ENCODE measurements around the gene ADGRG1. TPM values are rescaled to one million over a fixed set of nuclear protein-coding genes. Genes with fewer than 3 reads are reported as not detected.

Gene ADGRG1
- total RNA-seq, 2 donors from 2014 or later: 0.65 to 1.3 TPM

DNA sequence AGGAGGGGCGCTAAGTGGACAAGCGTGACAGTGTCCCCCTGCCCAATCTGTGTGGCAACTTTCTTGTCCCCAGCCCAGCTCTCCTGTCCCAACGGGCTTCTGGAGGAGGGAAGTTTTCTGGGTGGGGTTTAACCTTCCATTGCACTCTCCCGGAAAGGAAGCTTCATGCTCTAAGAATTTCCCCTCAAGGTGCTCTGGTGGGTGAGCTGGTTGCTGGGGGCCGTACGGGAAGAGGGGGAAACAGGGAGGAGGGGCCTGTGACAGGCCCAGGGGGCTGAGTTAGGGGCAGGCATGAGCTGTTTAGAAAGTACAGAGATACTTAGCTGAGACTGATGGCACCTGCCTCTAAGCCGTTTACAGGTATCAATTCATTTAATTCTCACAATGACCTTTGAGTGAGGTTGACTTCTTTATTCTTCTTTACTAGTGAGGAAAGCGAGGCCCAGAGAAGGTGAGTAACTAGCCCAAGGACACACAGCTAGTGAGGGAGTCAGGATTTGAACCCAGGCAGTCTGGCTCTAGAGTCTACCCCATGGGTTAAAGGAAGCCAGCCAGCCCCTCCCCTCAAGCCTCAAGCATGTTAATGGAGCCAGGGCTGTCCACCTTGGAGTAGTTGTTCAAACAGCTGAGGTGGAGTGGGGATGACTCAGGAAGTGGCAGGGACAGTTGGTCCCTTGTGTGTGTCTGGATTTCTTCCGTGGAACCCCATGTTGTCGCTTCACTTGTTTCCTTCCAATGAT is 18.9 kb downstream of the ADGRG1 start:
- H3K36me3 Mint-ChIP-seq (ENCODE audit: low read depth): no peaks in the 10 kb centered on the region
- H3K4me3 Mint-ChIP-seq: no peak overlapping the region
- ATAC-seq (no peak), DNase-seq (no peak)
- peaks cover 22% of the 10 kb centered on the region for H3K4me1 Mint-ChIP-seq
- no peaks in the 10 kb centered on the region for H3K27me3 Mint-ChIP-seq
- no peaks in the 10 kb centered on the region for H3K9me3 ChIP-seq (ENCODE audit: control insufficient read depth, low read length, poor library complexity, severe bottlenecking)
- no peak overlapping the region for H3K27ac Mint-ChIP-seq

GRCh38 chr16:57648125-57648524 is 19.7 kb downstream of the ADGRG1 start:
- ATAC-seq: no peak
- peaks cover 22% of the 10 kb centered on the region for H3K4me1 Mint-ChIP-seq
- H3K4me3 Mint-ChIP-seq: no peak overlapping the region
- H3K27me3 Mint-ChIP-seq: no peaks in the 10 kb centered on the region
- H3K36me3 Mint-ChIP-seq (ENCODE audit: low read depth): no peaks in the 10 kb centered on the region
- no peak for DNase-seq
- no peaks in the 10 kb centered on the region for H3K9me3 ChIP-seq (ENCODE audit: control insufficient read depth, low read length, poor library complexity, severe bottlenecking)
- H3K27ac Mint-ChIP-seq: peak overlapping the region; percentile 72

- DNase-seq (peak; percentile 71 to 85 (median 73)), ATAC-seq (peak; percentile 86)
- H3K9me3 ChIP-seq (ENCODE audit: control insufficient read depth, low read length, poor library complexity, severe bottlenecking): no peaks in the 10 kb centered on the region
- Mint-ChIP-seq H3K27ac (peak overlapping the region; percentile 72), H3K4me3 (no peak overlapping the region), H3K27me3 (no peaks in the 10 kb centered on the region), H3K36me3 (ENCODE audit: low read depth) (no peaks in the 10 kb centered on the region), H3K4me1 (peaks cover 25% of the 10 kb centered on the region)
These were observed 20.4 kb downstream of the ADGRG1 start for GRCh38 chr16:57648581-57649442.

DNA sequence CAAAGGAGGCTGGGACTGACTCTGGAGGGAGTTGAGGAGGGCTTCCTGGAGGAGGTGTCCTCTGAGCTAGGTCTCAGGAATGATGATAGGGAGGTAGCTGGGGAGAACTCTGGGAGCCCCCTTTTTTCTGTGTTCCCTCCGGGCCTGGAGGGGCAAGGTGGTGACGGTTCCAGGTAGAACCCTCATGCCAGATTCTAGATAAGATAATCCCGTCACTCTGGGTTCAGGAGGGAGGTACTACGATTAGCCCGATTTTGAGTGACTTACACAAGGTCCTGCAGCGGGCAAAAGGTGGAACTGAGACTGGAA is 21.0 kb downstream of the ADGRG1 start:
- H3K36me3 Mint-ChIP-seq (ENCODE audit: low read depth): no peaks in the 10 kb centered on the region
- ATAC-seq (no peak), DNase-seq (no peak)
- H3K4me1 Mint-ChIP-seq: peaks cover 27% of the 10 kb centered on the region
- no peaks in the 10 kb centered on the region for H3K27me3 Mint-ChIP-seq
- H3K4me3 Mint-ChIP-seq: no peak overlapping the region
- no peaks in the 10 kb centered on the region for H3K9me3 ChIP-seq (ENCODE audit: control insufficient read depth, low read length, poor library complexity, severe bottlenecking)
- no peak overlapping the region for H3K27ac Mint-ChIP-seq

- Mint-ChIP-seq H3K27ac (no peak overlapping the region), H3K36me3 (ENCODE audit: low read depth) (no peaks in the 10 kb centered on the region), H3K27me3 (no peaks in the 10 kb centered on the region), H3K4me3 (no peak overlapping the region), H3K4me1 (peaks cover 27% of the 10 kb centered on the region)
- DNase-seq: no peak
- no peaks in the 10 kb centered on the region for H3K9me3 ChIP-seq (ENCODE audit: control insufficient read depth, low read length, poor library complexity, severe bottlenecking)
- ATAC-seq: no peak
These were observed 21.4 kb downstream of the ADGRG1 start for GRCh38 chr16:57649846-57650245.

GRCh38 chr16:57651344-57652333 is 23.2 kb downstream of the ADGRG1 start:
- Mint-ChIP-seq H3K4me3 (peak overlapping the region; percentile 52), H3K27me3 (no peaks in the 10 kb centered on the region), H3K4me1 (peaks cover 31% of the 10 kb centered on the region), H3K27ac (peak overlapping the region; percentile 84), H3K36me3 (ENCODE audit: low read depth) (no peaks in the 10 kb centered on the region)
- no peaks in the 10 kb centered on the region for H3K9me3 ChIP-seq (ENCODE audit: control insufficient read depth, low read length, poor library complexity, severe bottlenecking)
- ATAC-seq (peak; percentile 83), DNase-seq (peak in 1 of 3 donors; percentile 13)

DNA sequence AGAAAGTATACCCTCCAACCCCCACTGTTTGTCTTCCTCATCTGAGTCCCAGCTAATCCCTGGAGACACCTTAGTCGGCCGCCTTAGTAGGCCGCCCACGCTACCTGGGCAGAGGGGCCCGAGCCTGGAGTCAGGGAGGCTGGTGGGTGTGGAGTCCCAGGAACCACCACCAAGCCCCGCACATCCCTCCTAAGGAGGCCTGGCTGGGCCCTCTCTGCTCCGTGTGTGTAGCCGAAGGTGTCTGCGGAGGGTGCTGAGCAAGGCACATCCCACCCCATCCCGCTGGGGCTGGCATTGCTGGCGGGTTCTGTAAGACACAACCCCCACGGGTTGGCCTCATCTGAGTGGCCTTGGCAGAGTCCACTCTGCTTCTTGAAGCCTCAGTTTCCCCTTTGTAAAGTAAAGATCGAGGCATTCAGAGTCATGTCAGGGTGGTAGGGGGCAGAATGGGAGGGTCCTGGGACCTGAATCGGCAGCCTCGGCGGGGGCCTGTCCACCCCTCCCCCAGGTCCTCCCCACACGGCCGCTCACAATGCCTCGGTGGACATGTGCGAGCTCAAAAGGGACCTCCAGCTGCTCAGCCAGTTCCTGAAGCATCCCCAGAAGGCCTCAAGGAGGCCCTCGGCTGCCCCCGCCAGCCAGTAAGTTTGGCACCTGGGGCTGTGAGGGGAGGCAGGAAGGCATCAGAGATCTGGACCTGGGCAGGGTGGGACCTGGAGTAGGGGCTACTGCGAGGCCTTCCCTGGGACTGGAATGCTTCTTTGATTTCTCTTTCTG is 24.5 kb downstream of the ADGRG1 start:
- DNase-seq (no peak), ATAC-seq (no peak)
- Mint-ChIP-seq H3K4me1 (peaks cover 32% of the 10 kb centered on the region), H3K27ac (peak overlapping the region; percentile 84), H3K4me3 (peak overlapping the region; percentile 12), H3K36me3 (ENCODE audit: low read depth) (no peaks in the 10 kb centered on the region), H3K27me3 (no peaks in the 10 kb centered on the region)
- no peaks in the 10 kb centered on the region for H3K9me3 ChIP-seq (ENCODE audit: control insufficient read depth, low read length, poor library complexity, severe bottlenecking)

- no peaks in the 10 kb centered on the region for H3K36me3 Mint-ChIP-seq (ENCODE audit: low read depth)
- no peak overlapping the region for H3K27ac Mint-ChIP-seq
- no peaks in the 10 kb centered on the region for H3K27me3 Mint-ChIP-seq
- H3K4me1 Mint-ChIP-seq: peaks cover 33% of the 10 kb centered on the region
- no peaks in the 10 kb centered on the region for H3K9me3 ChIP-seq (ENCODE audit: control insufficient read depth, low read length, poor library complexity, severe bottlenecking)
- no peak for DNase-seq
- ATAC-seq: no peak
- H3K4me3 Mint-ChIP-seq: no peak overlapping the region
These were observed 25.5 kb downstream of the ADGRG1 start for GRCh38 chr16:57653936-57654335.

GRCh38 chr16:57656342-57656955 is 28.0 kb downstream of the ADGRG1 start:
- H3K4me3 Mint-ChIP-seq: no peak overlapping the region
- no peak for ATAC-seq
- peaks cover 25% of the 10 kb centered on the region for H3K4me1 Mint-ChIP-seq
- no peak for DNase-seq
- H3K36me3 Mint-ChIP-seq (ENCODE audit: low read depth): no peaks in the 10 kb centered on the region
- no peaks in the 10 kb centered on the region for H3K27me3 Mint-ChIP-seq
- peak overlapping the region; percentile 72 for H3K27ac Mint-ChIP-seq
- no peaks in the 10 kb centered on the region for H3K9me3 ChIP-seq (ENCODE audit: control insufficient read depth, low read length, poor library complexity, severe bottlenecking)

- Mint-ChIP-seq H3K27ac (peak overlapping the region; percentile 72), H3K4me1 (peaks cover 18% of the 10 kb centered on the region), H3K4me3 (no peak overlapping the region), H3K36me3 (ENCODE audit: low read depth) (no peaks in the 10 kb centered on the region), H3K27me3 (no peaks in the 10 kb centered on the region)
- no peak for DNase-seq
- no peak for ATAC-seq
- no peaks in the 10 kb centered on the region for H3K9me3 ChIP-seq (ENCODE audit: control insufficient read depth, low read length, poor library complexity, severe bottlenecking)
These were observed 28.8 kb downstream of the ADGRG1 start for GRCh38 chr16:57657228-57657627.

GRCh38 chr16:57658130-57658877 is 29.9 kb downstream of the ADGRG1 start:
- Mint-ChIP-seq H3K4me1 (peaks cover 19% of the 10 kb centered on the region), H3K27me3 (no peaks in the 10 kb centered on the region), H3K27ac (no peak overlapping the region), H3K4me3 (no peak overlapping the region), H3K36me3 (ENCODE audit: low read depth) (no peaks in the 10 kb centered on the region)
- H3K9me3 ChIP-seq (ENCODE audit: control insufficient read depth, low read length, poor library complexity, severe bottlenecking): no peaks in the 10 kb centered on the region
- DNase-seq (no peak), ATAC-seq (no peak)
